ENCODE data around the gene ACTL10.

The ACTL10 gene

GRCh38 chr20:33658510-33658909, 8.2 kb upstream of the ACTL10 start:
- Histone ChIP-seq H2BK5ac (ENCODE audit: low read depth, low read length, poor library complexity, severe bottlenecking) (no peak overlapping the region), H2BK12ac (ENCODE audit: low read length in 2 of 2) (no peak overlapping the region), H3K23ac (ENCODE audit: low read length in 2 of 2) (no peak overlapping the region), H2AK5ac (ENCODE audit: low read length, severe bottlenecking) (no peak overlapping the region), H3K14ac (ENCODE audit: low read length in 2 of 2) (no peak overlapping the region), H3K9me3 (ENCODE audit: control insufficient read depth, low read length) (no peaks in the 10 kb centered on the region), H2BK120ac (ENCODE audit: low read depth, low read length) (no peak overlapping the region), H3K4ac (ENCODE audit: low read depth in 1 of 2, low read length in 2 of 2) (no peak overlapping the region), H3K4me3 (ENCODE audit: insufficient read depth in 1 of 2, low read depth in 1 of 2, low read length in 2 of 2) (no peak overlapping the region), H3K79me1 (replicated peaks; ENCODE audit: low read length, poor library complexity, severe bottlenecking) (peaks cover 23% of the 10 kb centered on the region), H3K18ac (ENCODE audit: low read depth in 1 of 2, low read length in 2 of 2) (no peak overlapping the region), H3K4me1 (ENCODE audit: control insufficient read depth, insufficient read depth, low read depth, low read length) (peaks cover 26% of the 10 kb centered on the region), H2AFZ (ENCODE audit: low read depth, low read length) (no peak overlapping the region), H3K27ac (ENCODE audit: low read length, poor library complexity, severe bottlenecking) (no peak overlapping the region), H3K4me2 (ENCODE audit: low read length, poor library complexity, severe bottlenecking) (no peak overlapping the region), H3K27me3 (ENCODE audit: control insufficient read depth in 1 of 2, insufficient read depth in 1 of 2, low read length in 2 of 2) (no peaks in the 10 kb centered on the region), H4K8ac (ENCODE audit: low read length) (no peak overlapping the region), H4K91ac (ENCODE audit: low read length) (no peak overlapping the region), H2BK15ac (ENCODE audit: low read depth, poor library complexity, severe bottlenecking) (no peak overlapping the region), H3K36me3 (ENCODE audit: control insufficient read depth in 1 of 2, insufficient read depth in 2 of 2, low read depth in 1 of 2, low read length in 2 of 2) (peaks cover 15 to 61% of the 10 kb centered on the region in 2 experiments), H3K9ac (ENCODE audit: low read length) (no peak overlapping the region)
- DNase-seq = no peak
- WGBS = 93% methylated on average over 8 of the region's 8 CpGs

DNA sequence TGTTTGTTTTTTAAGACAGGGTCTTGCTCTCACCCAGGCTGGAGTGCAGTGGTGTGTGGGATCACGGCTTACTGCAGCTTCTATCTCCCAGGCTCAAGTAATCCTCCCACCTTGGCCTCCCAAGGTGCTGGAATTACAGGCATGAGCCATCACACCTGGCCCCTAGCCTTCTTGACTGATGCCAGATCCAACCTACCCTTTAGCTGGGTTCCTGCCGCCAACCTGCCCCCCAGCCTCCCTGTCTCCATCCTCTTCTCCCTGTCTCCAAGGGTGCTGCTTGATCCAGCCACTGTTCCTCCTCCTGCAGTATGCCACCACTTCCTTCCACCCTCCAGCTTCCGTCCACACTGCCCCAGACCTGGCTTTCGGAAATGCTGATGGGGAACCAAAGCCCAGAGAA, 7.8 kb upstream of the ACTL10 start:
- H3K14ac ChIP-seq (ENCODE audit: low read length in 2 of 2) = no peak overlapping the region

DNA sequence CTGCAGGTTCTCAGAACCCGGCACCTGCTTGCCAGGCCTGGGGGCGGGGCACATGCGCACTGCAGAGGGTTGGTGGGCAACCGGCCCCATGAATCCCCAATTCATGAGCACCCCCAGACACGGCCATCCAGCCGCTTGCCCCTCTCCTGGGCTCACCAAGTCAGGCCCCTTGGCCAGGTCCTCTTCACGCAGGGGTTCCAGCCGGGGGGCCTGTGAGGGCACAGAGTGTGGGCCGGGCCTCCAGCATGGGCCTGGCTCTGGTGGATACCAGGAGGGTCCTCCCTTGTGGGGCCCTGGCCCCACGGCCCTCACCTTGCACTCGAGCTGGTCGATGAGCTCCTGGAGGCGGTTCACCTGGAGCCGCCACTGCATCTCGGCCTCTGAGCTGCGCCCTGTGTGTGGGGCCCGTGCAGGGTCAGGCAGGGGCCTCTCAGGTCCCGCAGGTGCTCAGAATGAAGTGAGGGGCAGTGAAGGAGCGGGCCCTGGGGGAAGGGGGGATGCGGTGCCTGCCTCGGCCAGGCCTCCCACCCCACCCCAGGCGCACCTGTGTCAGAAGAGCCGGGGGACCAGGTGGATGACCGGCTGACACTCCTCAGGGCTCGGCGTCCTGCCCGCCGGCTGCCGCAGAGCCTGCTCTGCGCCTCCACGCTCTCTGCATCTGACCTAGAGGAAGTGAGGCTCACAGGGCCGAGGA, 7.3 kb upstream of the ACTL10 start:
- Histone ChIP-seq H2BK12ac (ENCODE audit: low read length in 2 of 2) (no peak overlapping the region), H3K4me2 (ENCODE audit: low read length, poor library complexity, severe bottlenecking) (no peak overlapping the region), H2AK5ac (ENCODE audit: low read length, severe bottlenecking) (no peak overlapping the region), H3K18ac (ENCODE audit: low read depth in 1 of 2, low read length in 2 of 2) (no peak overlapping the region), H3K27me3 (ENCODE audit: control insufficient read depth in 1 of 2, insufficient read depth in 1 of 2, low read length in 2 of 2) (no peaks in the 10 kb centered on the region), H3K4ac (ENCODE audit: low read depth in 1 of 2, low read length in 2 of 2) (no peak overlapping the region), H3K4me3 (ENCODE audit: insufficient read depth in 1 of 2, low read depth in 1 of 2, low read length in 2 of 2) (no peak overlapping the region), H3K9ac (ENCODE audit: low read length) (no peak overlapping the region), H4K91ac (ENCODE audit: low read length) (no peak overlapping the region), H2BK120ac (ENCODE audit: low read depth, low read length) (no peak overlapping the region), H3K36me3 (ENCODE audit: control insufficient read depth in 1 of 2, insufficient read depth in 2 of 2, low read depth in 1 of 2, low read length in 2 of 2) (peaks cover 15 to 58% of the 10 kb centered on the region in 2 experiments), H3K4me1 (ENCODE audit: control insufficient read depth, insufficient read depth, low read depth, low read length) (peaks cover 26% of the 10 kb centered on the region), H2AFZ (ENCODE audit: low read depth, low read length) (no peak overlapping the region), H4K8ac (ENCODE audit: low read length) (no peak overlapping the region), H3K27ac (ENCODE audit: low read length, poor library complexity, severe bottlenecking) (no peak overlapping the region), H2BK5ac (ENCODE audit: low read depth, low read length, poor library complexity, severe bottlenecking) (no peak overlapping the region), H3K23ac (ENCODE audit: low read length in 2 of 2) (no peak overlapping the region), H3K9me3 (ENCODE audit: control insufficient read depth, low read length) (no peaks in the 10 kb centered on the region), H2BK15ac (ENCODE audit: low read depth, poor library complexity, severe bottlenecking) (no peak overlapping the region), H3K14ac (ENCODE audit: low read length in 2 of 2) (no peak overlapping the region), H3K79me1 (replicated peaks; ENCODE audit: low read length, poor library complexity, severe bottlenecking) (peaks cover 23% of the 10 kb centered on the region)
- DNase-seq = no peak
- WGBS = 98% methylated on average over 32 of the region's 32 CpGs

More for the DNA sequence above, 7.8 kb upstream of the ACTL10 start:
- no peak overlapping the region for H2AFZ ChIP-seq (ENCODE audit: low read depth, low read length)
- H3K18ac ChIP-seq (ENCODE audit: low read depth in 1 of 2, low read length in 2 of 2) = no peak overlapping the region
- no peak overlapping the region for H2AK5ac ChIP-seq (ENCODE audit: low read length, severe bottlenecking)
- no peak overlapping the region for H3K9ac ChIP-seq (ENCODE audit: low read length)
- H2BK12ac ChIP-seq (ENCODE audit: low read length in 2 of 2) = no peak overlapping the region
- H3K4me3 ChIP-seq (ENCODE audit: insufficient read depth in 1 of 2, low read depth in 1 of 2, low read length in 2 of 2) = no peak overlapping the region
- peaks cover 25% of the 10 kb centered on the region for H3K4me1 ChIP-seq (ENCODE audit: control insufficient read depth, insufficient read depth, low read depth, low read length)
- no peak overlapping the region for H2BK15ac ChIP-seq (ENCODE audit: low read depth, poor library complexity, severe bottlenecking)
- peaks cover 23% of the 10 kb centered on the region for H3K79me1 ChIP-seq (replicated peaks; ENCODE audit: low read length, poor library complexity, severe bottlenecking)
- no peak overlapping the region for H2BK5ac ChIP-seq (ENCODE audit: low read depth, low read length, poor library complexity, severe bottlenecking)
- H3K27ac ChIP-seq (ENCODE audit: low read length, poor library complexity, severe bottlenecking) = no peak overlapping the region
- no peak overlapping the region for H4K91ac ChIP-seq (ENCODE audit: low read length)
- 97% methylated on average over 4 of the region's 4 CpGs for WGBS
- H3K27me3 ChIP-seq (ENCODE audit: control insufficient read depth in 1 of 2, insufficient read depth in 1 of 2, low read length in 2 of 2) = no peaks in the 10 kb centered on the region
- H3K9me3 ChIP-seq (ENCODE audit: control insufficient read depth, low read length) = no peaks in the 10 kb centered on the region
- peaks cover 15 to 61% of the 10 kb centered on the region in 2 experiments for H3K36me3 ChIP-seq (ENCODE audit: control insufficient read depth in 1 of 2, insufficient read depth in 2 of 2, low read depth in 1 of 2, low read length in 2 of 2)
- DNase-seq = no peak
- no peak overlapping the region for H4K8ac ChIP-seq (ENCODE audit: low read length)
- H2BK120ac ChIP-seq (ENCODE audit: low read depth, low read length) = no peak overlapping the region
- no peak overlapping the region for H3K4me2 ChIP-seq (ENCODE audit: low read length, poor library complexity, severe bottlenecking)
- H3K23ac ChIP-seq (ENCODE audit: low read length in 2 of 2) = no peak overlapping the region
- H3K4ac ChIP-seq (ENCODE audit: low read depth in 1 of 2, low read length in 2 of 2) = no peak overlapping the region

- peaks cover 28% of the 10 kb centered on the region for H3K4me1 ChIP-seq (ENCODE audit: control insufficient read depth, insufficient read depth, low read depth, low read length)
- WGBS = 94% methylated on average over 21 of the region's 21 CpGs
- peaks cover 25% of the 10 kb centered on the region for H3K79me1 ChIP-seq (replicated peaks; ENCODE audit: low read length, poor library complexity, severe bottlenecking)
- no peak overlapping the region for H4K8ac ChIP-seq (ENCODE audit: low read length)
- H4K91ac ChIP-seq (ENCODE audit: low read length) = no peak overlapping the region
- no peak for DNase-seq
- no peak overlapping the region for H2AK5ac ChIP-seq (ENCODE audit: low read length, severe bottlenecking)
- no peak overlapping the region for H3K4me2 ChIP-seq (ENCODE audit: low read length, poor library complexity, severe bottlenecking)
- H3K4me3 ChIP-seq (ENCODE audit: insufficient read depth in 1 of 2, low read depth in 1 of 2, low read length in 2 of 2) = no peak overlapping the region
- H3K27ac ChIP-seq (ENCODE audit: low read length, poor library complexity, severe bottlenecking) = no peak overlapping the region
- no peak overlapping the region for H2BK5ac ChIP-seq (ENCODE audit: low read depth, low read length, poor library complexity, severe bottlenecking)
- no peaks in the 10 kb centered on the region for H3K27me3 ChIP-seq (ENCODE audit: control insufficient read depth in 1 of 2, insufficient read depth in 1 of 2, low read length in 2 of 2)
- H2BK120ac ChIP-seq (ENCODE audit: low read depth, low read length) = no peak overlapping the region
- no peak overlapping the region for H2BK12ac ChIP-seq (ENCODE audit: low read length in 2 of 2)
- H3K18ac ChIP-seq (ENCODE audit: low read depth in 1 of 2, low read length in 2 of 2) = no peak overlapping the region
- H3K4ac ChIP-seq (ENCODE audit: low read depth in 1 of 2, low read length in 2 of 2) = no peak overlapping the region
- peaks cover 15 to 62% of the 10 kb centered on the region in 2 experiments for H3K36me3 ChIP-seq (ENCODE audit: control insufficient read depth in 1 of 2, insufficient read depth in 2 of 2, low read depth in 1 of 2, low read length in 2 of 2)
- H3K14ac ChIP-seq (ENCODE audit: low read length in 2 of 2) = no peak overlapping the region
- no peak overlapping the region for H3K9ac ChIP-seq (ENCODE audit: low read length)
- H3K9me3 ChIP-seq (ENCODE audit: control insufficient read depth, low read length) = no peaks in the 10 kb centered on the region
- H2BK15ac ChIP-seq (ENCODE audit: low read depth, poor library complexity, severe bottlenecking) = no peak overlapping the region
- no peak overlapping the region for H2AFZ ChIP-seq (ENCODE audit: low read depth, low read length)
- no peak overlapping the region for H3K23ac ChIP-seq (ENCODE audit: low read length in 2 of 2)
Observed at GRCh38 chr20:33660035-33660684, 6.6 kb upstream of the ACTL10 start.

All from mesenchymal stem cell (in vitro differentiated cells and primary cell).